RCC 7860 (cell line): ENCODE data around the gene TMEM256.
A peak's percentile ranks its signal among the peaks of the same experiment; 100 is the strongest.

Source experiments
- DNase-seq: peaks from one replicate; pipeline ENCODE4 v3.0.0-alpha.2; 2015; ENCODE audit warnings: low spot score
- FAIRE-seq: peaks from 2 replicates; lab custom pipeline; 2012; peaks lifted over from hg19 to GRCh38; lab: Jason Lieb, UNC

TMEM256 gene

GRCh38 chr17:7403977-7404736, at the start of gene TMEM256:
Gene TMEM256, minus strand, starts transcription at chr17:7404097. Its CDS starts 13 bp downstream, at chr17:7404084.
- DNase-seq (peak; percentile 96), FAIRE-seq (peak; percentile 90)

GRCh38 chr17:7448461-7448860, 44.6 kb upstream of the TMEM256 start:
- DNase-seq (no peak), FAIRE-seq (no peak)

- DNase-seq, result no peak
- no peak for FAIRE-seq
Measured at GRCh38 chr17:7445619-7445968, 41.7 kb upstream of the TMEM256 start.

GRCh38 chr17:7444682-7445618, 41.1 kb upstream of the TMEM256 start, which contains the start of gene CHRNB1:
Gene CHRNB1, plus strand, starts transcription at chr17:7445061. Its CDS starts 67 bp downstream, at chr17:7445128.
- DNase-seq (no peak), FAIRE-seq (no peak)

GRCh38 chr17:7443499-7444485, 39.9 kb upstream of the TMEM256 start:
- DNase-seq (no peak), FAIRE-seq (no peak)

- no peak for DNase-seq
- no peak for FAIRE-seq
Measured at GRCh38 chr17:7442142-7442541, 38.2 kb upstream of the TMEM256 start.

GRCh38 chr17:7441266-7441665, 37.4 kb upstream of the TMEM256 start:
- DNase-seq, result no peak
- no peak for FAIRE-seq

GRCh38 chr17:7440834-7441195, 36.9 kb upstream of the TMEM256 start:
- peak; percentile 50 for DNase-seq
- no peak for FAIRE-seq

- no peak for FAIRE-seq
- no peak for DNase-seq
Measured at GRCh38 chr17:7440113-7440833, 36.4 kb upstream of the TMEM256 start.

GRCh38 chr17:7439462-7440112, 35.7 kb upstream of the TMEM256 start, which contains the start of gene FGF11:
Gene FGF11, plus strand, starts transcription at chr17:7439512. Its CDS starts 109 bp downstream, at chr17:7439621.
- DNase-seq, result no peak
- no peak for FAIRE-seq

GRCh38 chr17:7438656-7439460, 35.0 kb upstream of the TMEM256 start:
- DNase-seq (no peak), FAIRE-seq (no peak)

GRCh38 chr17:7437950-7438614, 34.2 kb upstream of the TMEM256 start:
- FAIRE-seq (no peak), DNase-seq (no peak)

GRCh38 chr17:7437369-7437863, 33.5 kb upstream of the TMEM256 start:
- DNase-seq (no peak), FAIRE-seq (no peak)

- DNase-seq, result peak; percentile 34
- no peak for FAIRE-seq
Measured at GRCh38 chr17:7436556-7437368, 32.9 kb upstream of the TMEM256 start.

GRCh38 chr17:7435676-7436555, 32.0 kb upstream of the TMEM256 start:
- FAIRE-seq, result no peak
- no peak for DNase-seq

GRCh38 chr17:7432296-7432695, 28.4 kb upstream of the TMEM256 start:
- no peak for FAIRE-seq
- no peak for DNase-seq
